B cell (primary cell): ENCODE results near the gene ABHD14A. TPM values are rescaled to one million over a fixed set of nuclear protein-coding genes. Genes with fewer than 3 reads are reported as not detected.

Source experiments
- ATAC-seq: fragments of 200-7000 bp; cut with Tn5 transposase; one replicate; pipeline ENCODE4 v1.10.0; 2021; ENCODE audit warnings: low read depth, mild to moderate bottlenecking, moderate number of reproducible peaks, moderate library complexity
- CTCF ChIA-PET: fragments of 350-600 bp; sonication (Branson Sonifier 250); formaldehyde crosslinking; loops from one replicate; lab custom pipeline; 2021; ENCODE audit warnings: antibody characterized with exemption, inconsistent platforms; lab: Charles Lee
- POLR2A ChIA-PET: fragments of 350-600 bp; sonication (Branson Sonifier 250); formaldehyde crosslinking; loops from one replicate; lab custom pipeline; 2021; ENCODE audit warnings: antibody characterized with exemption; lab: Charles Lee
- DNase-seq: peaks from one replicate; pipeline ENCODE4 v3.0.0; 2013
- H2AFZ ChIP-seq: 2 replicates; pipeline ENCODE4 v1.6.1; 2012; ENCODE audit warnings: mild to moderate bottlenecking, low read depth, low read length; ENCODE audit not compliant: insufficient read depth, poor library complexity, severe bottlenecking
- H3K27ac ChIP-seq, 2 donors: 1 replicate in 1 of 2; 2 replicates in 1 of 2; pipeline ENCODE4 v1.5.1; 2012 to 2013; ENCODE audit warnings: low read length in 2 of 2, mild to moderate bottlenecking in 2 of 2, moderate library complexity in 1 of 2
- H3K27me3 ChIP-seq, 4 experiments: fragments of 200-600 bp in 1 of 4; sonication (generic) in 1 of 4; replicated peaks in 1 of 4; 1 replicate in 2 of 4; 2 replicates in 2 of 4; pipeline versions ENCODE4 v1.6.1 to v1.7.0; 2013 to 2016; ENCODE audit warnings: low read length in 3 of 4, mild to moderate bottlenecking in 2 of 4, mixed read lengths in 1 of 4, moderate library complexity in 1 of 4; ENCODE audit not compliant: insufficient read depth in 4 of 4, control insufficient read depth in 3 of 4; ENCODE audit errors: control extremely low read depth in 1 of 4
- H3K36me3 ChIP-seq, 2 experiments: replicated peaks in 1 of 2; 1 replicate in 1 of 2; 2 replicates in 1 of 2; pipeline versions ENCODE4 v1.6.1 to v1.7.1; 2013; ENCODE audit warnings: low read length in 1 of 2; ENCODE audit not compliant: insufficient read depth in 2 of 2, control insufficient read depth in 1 of 2; ENCODE audit errors: control extremely low read depth in 1 of 2, extremely low read depth in 1 of 2
- H3K4me1 ChIP-seq, 2 donors: fragments of 200-600 bp in 1 of 2; sonication (generic) in 1 of 2; 1 replicate in 1 of 2; 2 replicates in 1 of 2; pipeline versions ENCODE4 v1.5.1 to v1.6.1; 2013 to 2017; ENCODE audit warnings: low read length in 2 of 2; ENCODE audit not compliant: control insufficient read depth in 2 of 2, insufficient read depth in 2 of 2
- H3K4me2 ChIP-seq: replicated peaks from 2 replicates; pipeline ENCODE3; 2012; ENCODE audit warnings: mild to moderate bottlenecking, low read depth, low read length; ENCODE audit not compliant: poor library complexity, severe bottlenecking
- H3K4me3 ChIP-seq, 5 experiments: fragments of 200-600 bp in 1 of 5; sonication (generic) in 1 of 5; 1 replicate in 3 of 5; 2 replicates in 2 of 5; pipeline versions ENCODE4 v1.5.1 to v1.7.0; 2011 to 2016; ENCODE audit warnings: low read length in 4 of 5, mild to moderate bottlenecking in 4 of 5, low read depth in 2 of 5, control low read depth in 1 of 5, moderate library complexity in 1 of 5; ENCODE audit not compliant: insufficient read depth in 1 of 5; ENCODE audit errors: control extremely low read depth in 1 of 5, extremely low read depth in 1 of 5
- H3K79me2 ChIP-seq: fragments of 200-600 bp; sonication (generic); one replicate; pipeline ENCODE4 v1.6.0; 2016; ENCODE audit warnings: low read length; ENCODE audit not compliant: control insufficient read depth, insufficient read depth
- H3K9ac ChIP-seq: fragments of 200-600 bp; sonication (generic); 2 replicates; pipeline ENCODE4 v1.6.1; 2017; ENCODE audit warnings: mild to moderate bottlenecking, low read length, moderate library complexity
- H3K9me3 ChIP-seq, 3 donors: one replicate each; pipeline versions ENCODE4 v1.6.1 to v1.7.1; 2013; ENCODE audit warnings: low read length in 2 of 3; ENCODE audit not compliant: control insufficient read depth in 2 of 3, insufficient read depth in 1 of 3; ENCODE audit errors: control extremely low read depth in 1 of 3
- H4K20me1 ChIP-seq: 2 replicates; pipeline ENCODE4 v1.6.0; 2012; ENCODE audit warnings: mild to moderate bottlenecking, low read length; ENCODE audit not compliant: insufficient read depth, control insufficient read depth, poor library complexity, severe bottlenecking
- H3K27ac Mint-ChIP-seq: one replicate; pipeline ENCODE4 v1.8.0; 2021; ENCODE audit warnings: mixed read lengths
- H3K27me3 Mint-ChIP-seq: one replicate; pipeline ENCODE4 v1.8.0; 2021; ENCODE audit warnings: mixed read lengths
- H3K4me1 Mint-ChIP-seq: one replicate; pipeline ENCODE4 v1.8.0; 2021; ENCODE audit warnings: mixed read lengths
- H3K4me3 Mint-ChIP-seq: one replicate; pipeline ENCODE4 v1.8.0; 2021; ENCODE audit warnings: mixed read lengths
- H3K9me3 Mint-ChIP-seq: one replicate; pipeline ENCODE4 v1.8.0; 2022; ENCODE audit warnings: mixed read lengths; ENCODE audit not compliant: insufficient read depth
- CTCF ChIP-seq: fragments of 200-600 bp; IDR thresholded peaks from one replicate; pipeline ENCODE4 v1.8.0; 2022; ENCODE audit warnings: antibody characterized with exemption, mild to moderate bottlenecking
- EZH2 ChIP-seq: IDR thresholded peaks from 2 replicates; pipeline ENCODE4 v1.6.1; 2012; ENCODE audit warnings: borderline replicate concordance, low read depth, mild to moderate bottlenecking, moderate library complexity, low read length; ENCODE audit not compliant: insufficient read depth, poor library complexity, severe bottlenecking
- WGBS: methylation state at CpG from one replicate; pipeline ENCODE4 v1.1.5; 2013; ENCODE audit warnings: missing lambda C conversion rate; ENCODE audit not compliant: insufficient coverage; 5-methylcytosine and 5-hydroxymethylcytosine counted together
- intact Hi-C: fragments of 100-400 bp; cut with micrococcal nuclease; formaldehyde crosslinking; loops from one replicate; pipeline ENCODE4 v1.10.0; 2022
- polyA plus RNA-seq: library from polyadenylated mRNA; depleted of rRNA; stranded (reverse); fragments of >200 nt; gene quantifications from 2 replicates; pipeline ENCODE4 v1.2.3, GENCODE V29; 2012
- total RNA-seq, 2 donors: library from RNA; stranded (reverse); fragments of 120-200 nt in 1 of 2; gene quantifications; 1 replicate in 1 of 2; 2 replicates in 1 of 2; pipeline versions ENCODE4 v1.2.3 to v1.2.4, GENCODE V29; 2013 to 2022

The ABHD14A gene
- total and polyA plus RNA-seq, 2 donors (not counting 1 experiment from before 2014, with no cell fraction given), result 11.9 to 28.8 TPM

- H3K79me2 ChIP-seq, result no peaks in the 10 kb centered on the region
- no peak for DNase-seq
- CTCF ChIA-PET, result interaction anchor here (0.9 to 5.7 kb wide), 8 partner anchors 49 to 335 kb away, joined by 3 to 166 read pairs (median 10); partner anchors contain the start of genes DUSP7 and POC1A
- TF ChIP-seq CTCF, result no peak
- TF ChIP-seq EZH2, result no peak
- Mint-ChIP-seq H3K27ac (no peak overlapping the region), H3K9me3 (no peaks in the 10 kb centered on the region), H3K4me1 (peaks cover 5% of the 10 kb centered on the region), H3K27me3 (no peaks in the 10 kb centered on the region), H3K4me3 (no peak overlapping the region)
- H3K27ac ChIP-seq, result no peak overlapping the region
- no peaks in the 10 kb centered on the region for H3K9me3 ChIP-seq
- no peaks in the 10 kb centered on the region for H3K36me3 ChIP-seq
- H3K4me3 ChIP-seq, result no peak overlapping the region
- ATAC-seq, result no peak
- POLR2A ChIA-PET, result no interaction called here
- peaks cover 6 to 13% of the 10 kb centered on the region in 2 donors for H3K4me1 ChIP-seq
- no peak overlapping the region for H3K4me2 ChIP-seq
- 79% methylated on average over 14 of the region's 16 CpGs for WGBS
- no peak overlapping the region for H2AFZ ChIP-seq
- H3K9ac ChIP-seq, result no peak overlapping the region
- H4K20me1 ChIP-seq, result no peaks in the 10 kb centered on the region
- no peaks in the 10 kb centered on the region for H3K27me3 ChIP-seq
- intact Hi-C loops, result no loop called here
These were observed 29.4 kb downstream of the ABHD14A start for GRCh38 chr3:52004163-52004787.

- ChIA-PET CTCF (interaction anchor here (4.1 to 5.7 kb wide), 3 partner anchors 117 to 141 kb away, joined by 15 to 166 read pairs (median 60); no protein-coding TSS in a partner anchor), POLR2A (no interaction called here)
- ATAC-seq (no peak), DNase-seq (no peak)
- peaks cover 5% of the 10 kb centered on the region for H3K4me1 Mint-ChIP-seq
- WGBS, result 82% methylated on average over 1 of the region's 4 CpGs
- no peak overlapping the region for H3K4me3 ChIP-seq
- H3K27ac Mint-ChIP-seq, result no peak overlapping the region
- no peaks in the 10 kb centered on the region for H3K79me2 ChIP-seq
- no peak overlapping the region for H3K9ac ChIP-seq
- H3K27ac ChIP-seq, result no peak overlapping the region
- intact Hi-C loops, result no loop called here
- H3K27me3 ChIP-seq, result no peaks in the 10 kb centered on the region
- H3K9me3 Mint-ChIP-seq, result no peaks in the 10 kb centered on the region
- H3K4me2 ChIP-seq, result no peak overlapping the region
- no peak overlapping the region for H2AFZ ChIP-seq
- no peaks in the 10 kb centered on the region for H3K9me3 ChIP-seq
- H3K4me3 Mint-ChIP-seq, result no peak overlapping the region
- peaks cover 6 to 13% of the 10 kb centered on the region in 2 donors for H3K4me1 ChIP-seq
- H4K20me1 ChIP-seq, result no peaks in the 10 kb centered on the region
- TF ChIP-seq CTCF, result no peak
- H3K27me3 Mint-ChIP-seq, result no peaks in the 10 kb centered on the region
- no peaks in the 10 kb centered on the region for H3K36me3 ChIP-seq
These were observed 30.1 kb downstream of the ABHD14A start for GRCh38 chr3:52004906-52005395.
